DMS79 treated with DMSO at 0.1 percent for 48 hours (cell line): ENCODE measurements around the gene NPL.

Experiments used
- DNase-seq: peaks from one replicate; lab custom pipeline; 2025; lab: John Stamatoyannopoulos, UW

The NPL gene

GRCh38 chr1:182789138-182790076 is at the start of gene NPL:
TSS of gene NPL (plus strand) at chr1:182789773. CDS start at chr1:182794372, 4,599 bp downstream.
- peak; percentile 56 for DNase-seq

- DNase-seq: no peak
These were observed 49.5 kb upstream of the NPL start for GRCh38 chr1:182740120-182740519.

- no peak for DNase-seq
These were observed 46.8 kb upstream of the NPL start for GRCh38 chr1:182742780-182743179.

DNA sequence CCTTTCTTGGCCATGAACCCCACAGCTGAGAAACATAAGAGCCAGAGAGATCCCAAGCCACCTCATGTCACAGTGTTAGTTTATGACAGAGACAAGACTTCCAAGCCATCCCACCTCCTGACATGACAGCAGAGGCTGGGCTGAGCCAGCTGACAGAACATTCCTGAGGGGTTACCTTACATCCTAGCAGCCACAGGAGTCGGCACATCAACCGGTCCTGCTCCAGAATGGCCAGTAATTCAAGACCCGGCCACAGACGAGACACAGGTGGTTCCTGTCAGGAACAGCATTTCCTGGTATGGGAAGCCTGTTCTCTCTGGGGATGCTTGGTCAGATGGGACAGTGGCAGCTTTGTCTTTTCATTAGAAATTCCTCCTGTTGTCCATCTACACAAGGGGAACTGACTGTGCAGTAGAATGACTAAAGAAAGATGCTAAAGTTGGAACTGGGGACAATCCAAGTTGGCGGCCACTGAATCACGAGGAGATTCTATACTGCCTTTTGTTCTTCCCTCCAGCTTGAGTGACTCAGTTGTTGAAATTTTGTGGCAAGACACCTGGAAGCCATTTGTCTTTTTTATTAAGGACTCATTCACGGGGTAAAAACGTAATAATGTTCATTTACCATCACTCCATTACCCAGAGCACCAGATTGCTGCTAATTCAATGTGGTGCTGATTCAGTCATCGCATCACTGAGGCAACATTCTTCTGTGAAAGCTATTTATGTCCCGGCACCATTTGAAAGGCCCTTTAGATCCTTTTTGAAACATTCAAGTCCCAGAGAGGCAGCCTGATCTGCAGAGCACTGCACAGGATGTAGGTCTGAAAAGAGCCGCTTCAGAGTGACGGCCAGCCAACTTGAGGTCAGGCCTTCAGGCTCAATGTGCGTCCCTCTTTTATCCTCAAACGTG is 37.2 kb upstream of the NPL start:
- no peak for DNase-seq

GRCh38 chr1:182754087-182754486 is 35.5 kb upstream of the NPL start:
- no peak for DNase-seq

- DNase-seq: peak; percentile 58
These were observed 34.8 kb upstream of the NPL start for GRCh38 chr1:182754543-182755314.

DNA sequence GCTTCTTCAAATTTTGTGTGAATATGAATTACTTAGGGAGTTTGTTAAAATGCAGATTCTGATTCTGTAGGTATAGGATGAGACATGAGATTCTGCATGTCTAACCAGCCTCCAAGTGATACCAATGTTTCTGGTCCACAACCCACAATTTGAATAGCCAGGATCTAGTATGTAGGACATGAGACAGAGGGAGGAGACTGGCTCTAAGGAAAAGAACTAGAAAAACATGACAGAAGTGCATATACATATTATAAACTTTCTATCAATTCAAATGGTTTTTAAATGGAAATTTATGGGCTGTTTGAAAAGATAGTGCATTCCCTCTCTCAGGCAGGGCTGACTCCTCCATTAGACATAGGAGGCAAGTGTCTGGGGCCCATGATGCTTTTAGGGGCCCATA is 33.9 kb upstream of the NPL start:
- DNase-seq: no peak

DNA sequence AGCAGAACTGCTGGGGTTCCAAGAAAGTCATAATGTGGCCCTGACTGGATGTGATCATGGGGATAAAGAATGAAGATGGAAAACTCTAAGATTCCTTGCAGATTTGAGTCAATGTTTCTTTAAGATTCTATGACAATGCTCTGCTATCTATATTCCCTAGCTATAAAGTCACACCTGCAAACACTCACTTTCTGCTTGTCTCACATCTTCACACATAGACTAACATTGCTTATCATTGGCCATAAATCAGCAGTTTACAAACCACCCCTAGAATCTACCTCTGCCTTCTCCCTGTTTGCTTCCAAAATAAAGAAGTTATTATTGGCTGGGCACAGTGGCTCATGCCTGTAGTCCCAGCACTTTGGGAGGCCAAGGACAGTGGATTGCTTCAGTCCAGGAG is 33.1 kb upstream of the NPL start:
- no peak for DNase-seq

- DNase-seq: no peak
These were observed 27.9 kb upstream of the NPL start for GRCh38 chr1:182761396-182762395.

- no peak for DNase-seq
These were observed 27.0 kb upstream of the NPL start for GRCh38 chr1:182762536-182762935.

GRCh38 chr1:182764029-182764727 is 25.4 kb upstream of the NPL start:
- DNase-seq: peak; percentile 73

DNA sequence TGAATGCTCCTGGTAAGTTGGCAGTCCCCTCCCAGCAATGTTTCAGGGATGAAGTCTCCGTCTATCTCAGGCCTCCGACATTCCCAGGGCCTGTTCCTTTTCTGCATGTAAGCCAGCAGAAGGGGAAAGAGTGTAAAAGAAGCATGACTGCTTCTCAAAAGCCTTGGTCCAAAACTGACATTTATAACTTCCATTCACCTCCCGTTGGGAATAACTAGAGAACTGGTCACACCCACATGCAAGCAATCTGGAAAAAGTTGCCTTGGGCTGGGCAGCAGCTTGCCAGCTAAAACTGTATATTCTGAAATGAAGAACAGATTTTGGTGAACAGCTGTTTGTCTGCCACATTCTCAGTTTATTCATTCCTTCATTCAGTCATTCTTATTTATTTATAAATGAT is 24.2 kb upstream of the NPL start:
- no peak for DNase-seq

GRCh38 chr1:182766050-182766449 is 23.5 kb upstream of the NPL start:
- DNase-seq: no peak

DNA sequence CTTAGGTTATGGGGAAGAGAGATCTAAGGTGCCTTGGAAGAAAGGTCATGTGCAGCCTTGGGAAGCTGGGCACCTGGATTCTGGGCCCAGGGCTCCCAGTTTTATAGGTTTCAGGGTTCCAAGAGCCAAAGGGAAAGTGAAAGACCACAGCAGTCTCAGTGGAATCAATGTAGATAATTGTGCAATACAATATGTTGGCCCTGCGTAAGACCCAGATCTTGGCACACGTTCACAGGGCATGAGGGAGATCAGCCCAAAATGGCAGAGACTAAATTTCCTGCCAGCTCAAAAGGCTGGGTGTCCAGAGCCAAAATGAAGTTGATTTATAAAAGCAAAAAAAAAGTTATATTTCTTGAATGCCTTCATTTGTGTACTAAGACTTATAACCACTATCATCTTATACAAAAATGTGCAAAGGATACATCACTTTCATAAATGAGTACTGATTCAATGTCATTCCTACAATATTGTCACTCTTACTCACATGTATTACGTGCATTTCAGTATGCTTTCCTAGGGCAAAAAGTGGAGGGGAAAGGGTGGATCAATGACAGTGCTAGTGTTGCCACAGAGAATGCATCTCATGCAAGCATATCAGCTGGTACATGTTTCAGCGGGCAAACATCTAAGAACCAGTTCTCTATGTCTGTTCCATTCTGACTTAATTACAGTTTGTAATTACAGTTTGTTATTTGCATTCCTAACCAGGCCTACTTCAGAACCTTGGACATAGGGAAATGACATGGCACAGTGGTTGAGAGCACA is 22.5 kb upstream of the NPL start:
- no peak for DNase-seq

- DNase-seq: no peak
These were observed 20.6 kb upstream of the NPL start for GRCh38 chr1:182768963-182769362.

GRCh38 chr1:182770232-182770631 is 19.3 kb upstream of the NPL start:
- no peak for DNase-seq

DNA sequence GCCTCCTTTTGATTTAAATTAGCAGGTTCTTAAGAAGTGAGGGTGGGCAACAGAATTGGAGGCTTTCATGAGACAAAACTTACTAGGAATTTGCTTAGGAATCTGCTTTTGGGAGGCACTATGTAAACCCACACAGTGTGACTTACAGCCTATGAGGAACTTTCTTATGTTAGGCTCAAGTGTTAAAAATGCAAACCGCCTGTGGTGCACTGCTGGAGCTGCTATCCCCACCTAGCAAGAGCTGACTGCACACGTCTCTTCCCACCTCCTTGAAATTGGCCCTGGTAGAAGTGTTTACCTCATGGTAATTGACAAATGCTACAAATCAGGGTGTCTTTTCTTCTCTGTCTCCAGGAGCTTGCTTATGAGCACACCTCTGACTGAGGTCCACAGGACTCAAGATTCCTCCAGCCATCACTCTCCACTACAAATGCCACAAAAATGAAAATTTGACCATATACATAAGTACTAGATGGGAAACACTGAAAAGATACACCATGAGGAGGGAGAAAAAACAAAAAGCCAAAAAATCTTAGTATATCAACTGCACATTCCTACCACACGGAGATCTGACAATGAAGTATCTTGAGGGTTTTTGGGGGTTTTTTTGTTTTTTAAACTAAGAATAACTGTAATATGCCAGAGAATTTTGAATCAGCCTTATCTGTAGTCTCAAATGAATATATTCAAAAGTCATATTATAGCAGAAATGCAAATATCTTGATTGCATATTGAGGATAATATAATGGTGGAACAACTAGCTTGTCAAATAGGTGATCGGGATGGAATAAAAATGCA is 18.2 kb upstream of the NPL start:
- DNase-seq: no peak

GRCh38 chr1:182777386-182777785 is 12.2 kb upstream of the NPL start:
- no peak for DNase-seq

DNA sequence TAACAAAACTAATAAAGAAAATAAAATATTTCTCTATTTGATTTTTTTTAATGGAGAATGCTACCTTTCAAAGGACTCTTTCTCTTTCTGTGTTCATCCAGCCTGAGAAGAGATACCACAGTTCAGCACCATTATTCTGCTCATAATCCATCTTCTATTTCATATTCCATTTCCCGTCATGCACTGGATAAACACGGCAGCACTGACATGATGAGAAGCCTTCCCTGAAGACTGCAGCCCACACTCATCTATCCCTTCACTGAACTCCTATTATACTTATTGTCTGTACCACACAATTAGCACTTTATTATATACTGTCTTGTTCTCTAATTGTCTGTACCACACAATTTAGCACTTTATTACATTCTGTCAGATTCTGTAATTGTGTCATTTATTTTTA is 10.7 kb upstream of the NPL start:
- no peak for DNase-seq
